Purkinje cell (primary cell): Measurements from ENCODE around the gene SELENOS. TPM values are rescaled to one million over a fixed set of nuclear protein-coding genes. Genes with fewer than 3 reads are reported as not detected.

Source experiments
- polyA plus RNA-seq: library from polyadenylated mRNA; unstranded; fragments of >200 nt; fragmentation: Nextera tagmentation; gene quantifications from 2 replicates; pipeline ENCODE4 v1.2.1, GENCODE V29; 2014

Gene SELENOS
- polyA plus RNA-seq = 73.4 and 96.8 TPM in 2 replicates

GRCh38 chr15:101277038-101277822 lies at the start of gene SELENOS:
SELENOS (minus strand) TSS chr15:101277485; CDS start chr15:101277417, 68 bp downstream.

GRCh38 chr15:101294731-101295606 lies 17.7 kb upstream of the SELENOS start, which contains the start of gene SNRPA1:
SNRPA1 (minus strand) TSS chr15:101295248; CDS start chr15:101295178, 70 bp downstream.

GRCh38 chr15:101251830-101252820 lies 25.2 kb downstream of the SELENOS start, which contains the start of gene CHSY1:
CHSY1 (minus strand) TSS chr15:101252048; CDS start chr15:101251456, 592 bp downstream.

Other genes starting within 250 kb of the SELENOS start
- gene CHSY1, start 25.4 kb downstream of the SELENOS start, polyA plus RNA-seq = 3.3 and 4.4 TPM in 2 replicates
- 165 and 192 TPM in 2 replicates for gene SNRPA1, start 17.8 kb upstream of the SELENOS start, polyA plus RNA-seq
- gene PCSK6, start 212.2 kb upstream of the SELENOS start, polyA plus RNA-seq = 13.5 and 20.1 TPM in 2 replicates